SU-DHL-6 (cell line): ENCODE measurements around the gene KLF11.

Source experiments
- EZH2phosphoT487 ChIP-seq: fragments of 200-600 bp; sonication (generic), shearing (Covaris generic); conservative IDR thresholded peaks from 2 replicates; pipeline ENCODE4 v1.6.1; 2018; ENCODE audit warnings: mild to moderate bottlenecking, antibody characterized with exemption, low read length, moderate library complexity, mixed read lengths
- TF ChIP-seq, protein P1 (sequence below): fragments of 200-600 bp; sonication (generic); IDR thresholded peaks from one replicate; pipeline ENCODE4 v1.5.1; 2017; ENCODE audit warnings: antibody characterized with exemption, mild to moderate bottlenecking, low read length, moderate library complexity; ENCODE audit not compliant: insufficient read depth, poor library complexity, severe bottlenecking

DNA sequence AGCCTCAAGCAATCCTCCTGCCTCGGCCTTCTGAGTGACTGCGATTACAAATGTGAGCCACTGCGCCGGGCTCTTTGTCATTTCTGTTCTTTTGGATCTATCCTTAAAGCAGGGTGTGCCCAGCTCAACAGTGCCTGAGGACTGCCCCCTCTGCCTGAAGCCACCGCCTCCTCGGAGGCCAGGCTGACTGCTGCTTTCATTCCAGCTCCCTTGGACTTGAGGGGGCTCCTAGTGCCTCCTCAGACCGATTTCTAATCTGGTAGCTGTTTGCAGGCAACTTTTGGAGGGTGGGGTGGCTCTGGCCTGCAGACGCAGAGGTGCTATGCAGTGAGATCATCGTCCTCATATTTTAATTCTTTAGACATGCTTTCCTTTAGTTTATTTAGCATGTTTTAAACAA, 35.9 kb upstream of the KLF11 start:
- TF ChIP-seq, protein P1, sequence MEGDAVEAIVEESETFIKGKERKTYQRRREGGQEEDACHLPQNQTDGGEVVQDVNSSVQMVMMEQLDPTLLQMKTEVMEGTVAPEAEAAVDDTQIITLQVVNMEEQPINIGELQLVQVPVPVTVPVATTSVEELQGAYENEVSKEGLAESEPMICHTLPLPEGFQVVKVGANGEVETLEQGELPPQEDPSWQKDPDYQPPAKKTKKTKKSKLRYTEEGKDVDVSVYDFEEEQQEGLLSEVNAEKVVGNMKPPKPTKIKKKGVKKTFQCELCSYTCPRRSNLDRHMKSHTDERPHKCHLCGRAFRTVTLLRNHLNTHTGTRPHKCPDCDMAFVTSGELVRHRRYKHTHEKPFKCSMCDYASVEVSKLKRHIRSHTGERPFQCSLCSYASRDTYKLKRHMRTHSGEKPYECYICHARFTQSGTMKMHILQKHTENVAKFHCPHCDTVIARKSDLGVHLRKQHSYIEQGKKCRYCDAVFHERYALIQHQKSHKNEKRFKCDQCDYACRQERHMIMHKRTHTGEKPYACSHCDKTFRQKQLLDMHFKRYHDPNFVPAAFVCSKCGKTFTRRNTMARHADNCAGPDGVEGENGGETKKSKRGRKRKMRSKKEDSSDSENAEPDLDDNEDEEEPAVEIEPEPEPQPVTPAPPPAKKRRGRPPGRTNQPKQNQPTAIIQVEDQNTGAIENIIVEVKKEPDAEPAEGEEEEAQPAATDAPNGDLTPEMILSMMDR, result no peak
- no peak for TF ChIP-seq EZH2phosphoT487
